Natural killer cell (primary cell): ENCODE data around the gene PCBP3. TPM values are rescaled to one million over a fixed set of nuclear protein-coding genes. Genes with fewer than 3 reads are reported as not detected.

ENCODE experiments used
- ATAC-seq, 3 donors: fragments of 150-1000 bp in 2 of 3; fragments of 200-7000 bp in 1 of 3; cut with Tn5 transposase; 1 replicate in 1 of 3; 2 replicates in 2 of 3; pipeline ENCODE4 v1.10.0; 2021; ENCODE audit warnings: mild to moderate bottlenecking in 2 of 3, moderate library complexity in 2 of 3
- DNase-seq, 2 donors: peaks; one replicate each; pipeline versions ENCODE4 v3.0.0 to v3.0.0-alpha.2; 2013 to 2021; ENCODE audit warnings: mixed read lengths in 1 of 2
- H3K27ac ChIP-seq: one replicate; pipeline ENCODE4 v1.5.1; 2013; ENCODE audit warnings: mild to moderate bottlenecking, low read length
- H3K27me3 ChIP-seq: one replicate; pipeline ENCODE4 v1.6.1; 2013; ENCODE audit warnings: low read length; ENCODE audit not compliant: control insufficient read depth, insufficient read depth
- H3K36me3 ChIP-seq: one replicate; pipeline ENCODE4 v1.6.1; 2013; ENCODE audit warnings: low read length; ENCODE audit not compliant: control insufficient read depth, insufficient read depth
- H3K4me1 ChIP-seq: one replicate; pipeline ENCODE4 v1.6.1; 2013; ENCODE audit warnings: low read length; ENCODE audit not compliant: control insufficient read depth, insufficient read depth
- H3K4me3 ChIP-seq: one replicate; pipeline ENCODE4 v1.5.1; 2013; ENCODE audit warnings: low read length
- H3K9me3 ChIP-seq: one replicate; pipeline ENCODE4 v1.6.1; 2013; ENCODE audit warnings: low read length; ENCODE audit not compliant: control insufficient read depth, insufficient read depth
- H3K27ac Mint-ChIP-seq, 2 donors: one replicate each; pipeline ENCODE4 v1.8.0; 2022; ENCODE audit warnings: mild to moderate bottlenecking in 2 of 2, mixed read lengths in 2 of 2, moderate library complexity in 1 of 2
- H3K27me3 Mint-ChIP-seq, 2 donors: one replicate each; pipeline ENCODE4 v1.8.0; 2022; ENCODE audit warnings: low read depth in 2 of 2, mixed read lengths in 2 of 2
- H3K36me3 Mint-ChIP-seq: one replicate; pipeline ENCODE4 v1.8.0; 2022; ENCODE audit warnings: mixed read lengths
- H3K4me1 Mint-ChIP-seq, 2 donors: one replicate each; pipeline ENCODE4 v1.8.0; 2022; ENCODE audit warnings: mixed read lengths in 2 of 2
- H3K4me3 Mint-ChIP-seq: one replicate; pipeline ENCODE4 v1.8.0; 2022; ENCODE audit warnings: mild to moderate bottlenecking, moderate library complexity, mixed read lengths
- H3K9me3 Mint-ChIP-seq, 2 donors: one replicate each; pipeline ENCODE4 v1.8.0; 2022; ENCODE audit warnings: mixed read lengths in 2 of 2
- CTCF ChIP-seq: fragments of 200-600 bp; IDR thresholded peaks from one replicate; pipeline ENCODE4 v1.8.0; 2022; ENCODE audit warnings: antibody characterized with exemption
- WGBS: methylation state at CpG from one replicate; pipeline ENCODE4 v1.1.7; 2013; ENCODE audit warnings: missing lambda C conversion rate; ENCODE audit not compliant: insufficient coverage; 5-methylcytosine and 5-hydroxymethylcytosine counted together
- intact Hi-C: fragments of 100-400 bp; cut with micrococcal nuclease; formaldehyde crosslinking; loops from one replicate; pipeline ENCODE4 v1.14.2; 2022
- total RNA-seq, 4 donors: library from RNA; stranded (reverse); fragments of 120-200 nt in 1 of 4; gene quantifications; one replicate each; pipeline versions ENCODE4 v1.2.3 to v1.2.4, GENCODE V29; 2013 to 2022

PCBP3 gene
- total RNA-seq, 3 donors from 2014 or later (not counting 1 experiment from before 2014, with no cell fraction given), result 0.50 to 3.0 (median 0.52) TPM

GRCh38 chr21:45980271-45980670, 336.7 kb downstream of the PCBP3 start:
- no peak for DNase-seq
- H3K27me3 ChIP-seq, result peaks cover 29% of the 10 kb centered on the region

GRCh38 chr21:45980697-45981096, 337.2 kb downstream of the PCBP3 start:
- Mint-ChIP-seq H3K27me3 (peaks cover 9 to 19% of the 10 kb centered on the region in 2 donors), H3K9me3 (peaks cover 5 to 6% of the 10 kb centered on the region in 2 donors), H3K4me3 (no peak overlapping the region), H3K4me1 (peaks cover 6 to 11% of the 10 kb centered on the region in 2 donors), H3K36me3 (no peaks in the 10 kb centered on the region), H3K27ac (no peak overlapping the region)
- intact Hi-C loops, result no loop called here
- H3K36me3 ChIP-seq, result no peaks in the 10 kb centered on the region
- ATAC-seq, result no peak
- peaks cover 18% of the 10 kb centered on the region for H3K4me1 ChIP-seq
- no peak for TF ChIP-seq CTCF
- peaks cover 29% of the 10 kb centered on the region for H3K27me3 ChIP-seq
- DNase-seq, result no peak
- H3K27ac ChIP-seq, result no peak overlapping the region
- H3K4me3 ChIP-seq, result no peak overlapping the region
- H3K9me3 ChIP-seq, result no peaks in the 10 kb centered on the region

More at GRCh38 chr21:45980271-45980670, 336.7 kb downstream of the PCBP3 start:
- TF ChIP-seq CTCF, result no peak
- peaks cover 22% of the 10 kb centered on the region for H3K4me1 ChIP-seq
- Mint-ChIP-seq H3K27ac (no peak overlapping the region), H3K27me3 (peaks cover 13 to 24% of the 10 kb centered on the region in 2 donors), H3K4me1 (peaks cover 11 to 16% of the 10 kb centered on the region in 2 donors), H3K4me3 (no peak overlapping the region), H3K9me3 (peaks cover 5 to 6% of the 10 kb centered on the region in 2 donors), H3K36me3 (no peaks in the 10 kb centered on the region)
- no peak overlapping the region for H3K4me3 ChIP-seq
- H3K27ac ChIP-seq, result no peak overlapping the region
- WGBS, result 67% methylated on average over 2 of the region's 2 CpGs
- no peaks in the 10 kb centered on the region for H3K36me3 ChIP-seq
- H3K9me3 ChIP-seq, result no peaks in the 10 kb centered on the region
- intact Hi-C loops, result no loop called here
- no peak for ATAC-seq

- Mint-ChIP-seq H3K9me3 (peaks cover 5 to 6% of the 10 kb centered on the region in 2 donors), H3K27ac (no peak within 1 kb of the TSS), H3K36me3 (no peaks in the 10 kb centered on the region), H3K4me1 (peaks cover 0 to 9% of the 10 kb centered on the region in 2 donors), H3K27me3 (peaks cover 1 to 15% of the 10 kb centered on the region in 2 donors), H3K4me3 (no peak within 1 kb of the TSS)
- no peak for TF ChIP-seq CTCF
- peak within 1 kb of the TSS; percentile 14 for H3K4me3 ChIP-seq
- 1% methylated on average over 46 of the region's 63 CpGs for WGBS
- H3K27me3 ChIP-seq, result peaks cover 29% of the 10 kb centered on the region
- DNase-seq, result peak in 1 of 2 donors; percentile 77
- no peak within 1 kb of the TSS for H3K27ac ChIP-seq
- H3K4me1 ChIP-seq, result peaks cover 16% of the 10 kb centered on the region
- no peaks in the 10 kb centered on the region for H3K36me3 ChIP-seq
- no peaks in the 10 kb centered on the region for H3K9me3 ChIP-seq
- peak; percentile 53 to 71 (median 59) for ATAC-seq
- intact Hi-C loops, result no loop called here
These were observed 337.9 kb downstream of the PCBP3 start, which contains the start of gene COL6A1 for GRCh38 chr21:45981151-45982091. Gene COL6A1 (plus strand): TSS chr21:45981770. CDS start chr21:45981851, 81 bp downstream.
